ENCODE measurements around the gene RIC1.

GRCh38 chr9:5609226-5609596 is 19.7 kb upstream of the RIC1 start:
- TF ChIP-seq, protein P1, sequence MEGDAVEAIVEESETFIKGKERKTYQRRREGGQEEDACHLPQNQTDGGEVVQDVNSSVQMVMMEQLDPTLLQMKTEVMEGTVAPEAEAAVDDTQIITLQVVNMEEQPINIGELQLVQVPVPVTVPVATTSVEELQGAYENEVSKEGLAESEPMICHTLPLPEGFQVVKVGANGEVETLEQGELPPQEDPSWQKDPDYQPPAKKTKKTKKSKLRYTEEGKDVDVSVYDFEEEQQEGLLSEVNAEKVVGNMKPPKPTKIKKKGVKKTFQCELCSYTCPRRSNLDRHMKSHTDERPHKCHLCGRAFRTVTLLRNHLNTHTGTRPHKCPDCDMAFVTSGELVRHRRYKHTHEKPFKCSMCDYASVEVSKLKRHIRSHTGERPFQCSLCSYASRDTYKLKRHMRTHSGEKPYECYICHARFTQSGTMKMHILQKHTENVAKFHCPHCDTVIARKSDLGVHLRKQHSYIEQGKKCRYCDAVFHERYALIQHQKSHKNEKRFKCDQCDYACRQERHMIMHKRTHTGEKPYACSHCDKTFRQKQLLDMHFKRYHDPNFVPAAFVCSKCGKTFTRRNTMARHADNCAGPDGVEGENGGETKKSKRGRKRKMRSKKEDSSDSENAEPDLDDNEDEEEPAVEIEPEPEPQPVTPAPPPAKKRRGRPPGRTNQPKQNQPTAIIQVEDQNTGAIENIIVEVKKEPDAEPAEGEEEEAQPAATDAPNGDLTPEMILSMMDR (IDR thresholded peaks at IDR 0.05), result no peak
- TF ChIP-seq RCOR1 (IDR thresholded peaks at IDR 0.05; ENCODE audit: low read length), result no peak
- TF ChIP-seq RFX5 (IDR thresholded peaks at IDR 0.05; ENCODE audit: low read length), result no peak
- TF ChIP-seq MXI1 (IDR thresholded peaks at IDR 0.05; ENCODE audit: low read depth, low read length), result no peak
- no peak for TF ChIP-seq USF2 (IDR thresholded peaks at IDR 0.05; ENCODE audit: borderline replicate concordance, low read depth, low read length)

Measured in SK-N-SH (cell line).